GM15510 (cell line): Measurements from ENCODE around the gene LRRC7.

Experiments used
- POLR2A ChIP-seq: IDR thresholded peaks from 3 replicates; pipeline ENCODE4 v1.6.1; 2011; ENCODE audit warnings: borderline replicate concordance; ENCODE audit not compliant: insufficient read length; ENCODE audit errors: extremely low read depth

The LRRC7 gene

GRCh38 chr1:70115315-70115714 lies 547.6 kb downstream of the LRRC7 start:
- no peak for TF ChIP-seq POLR2A

GRCh38 chr1:70117046-70117445 lies 549.3 kb downstream of the LRRC7 start:
- TF ChIP-seq POLR2A = no peak

- no peak for TF ChIP-seq POLR2A
Observed at GRCh38 chr1:70134148-70134547, 566.4 kb downstream of the LRRC7 start.

- no peak for TF ChIP-seq POLR2A
Observed at GRCh38 chr1:70140343-70140742, 572.6 kb downstream of the LRRC7 start.

- TF ChIP-seq POLR2A = no peak
Observed at GRCh38 chr1:70140894-70141293, 573.2 kb downstream of the LRRC7 start.

- TF ChIP-seq POLR2A = no peak
Observed at GRCh38 chr1:70142075-70142474, 574.4 kb downstream of the LRRC7 start.

GRCh38 chr1:70143048-70143659 lies 575.4 kb downstream of the LRRC7 start:
- TF ChIP-seq POLR2A = no peak

- no peak for TF ChIP-seq POLR2A
Observed at GRCh38 chr1:70146488-70146887, 578.8 kb downstream of the LRRC7 start.

- TF ChIP-seq POLR2A = no peak
Observed at GRCh38 chr1:70150444-70150843, 582.7 kb downstream of the LRRC7 start.

- no peak for TF ChIP-seq POLR2A
Observed at GRCh38 chr1:70153739-70154138, 586.0 kb downstream of the LRRC7 start.

GRCh38 chr1:70156529-70157120 lies 588.9 kb downstream of the LRRC7 start:
- TF ChIP-seq POLR2A = no peak

GRCh38 chr1:70164350-70164749 lies 596.6 kb downstream of the LRRC7 start:
- TF ChIP-seq POLR2A = no peak

GRCh38 chr1:70168283-70168682 lies 600.6 kb downstream of the LRRC7 start:
- TF ChIP-seq POLR2A = no peak

- TF ChIP-seq POLR2A = no peak
Observed at GRCh38 chr1:70169018-70169839, 601.5 kb downstream of the LRRC7 start.

- TF ChIP-seq POLR2A = no peak
Observed at GRCh38 chr1:70171512-70171911, 603.8 kb downstream of the LRRC7 start.
